A673 (cell line): Measurements from ENCODE around the gene FKBP4. TPM values are rescaled to one million over a fixed set of nuclear protein-coding genes. Genes with fewer than 3 reads are reported as not detected.

Experiments
- BruUV-seq: library from RNA; stranded (reverse); fragments of 400-500 nt; replicated peaks from 2 replicates; lab custom pipeline; 2021; lab: Mats Ljungman, UMichigan
- CTCF ChIA-PET: fragments of 300-600 bp; sonication (Branson Sonifier 250); formaldehyde crosslinking; loops from one replicate; lab custom pipeline; 2022; ENCODE audit warnings: antibody characterized with exemption; lab: Charles Lee
- POLR2A ChIA-PET: fragments of 300-600 bp; sonication (Branson Sonifier 250); formaldehyde crosslinking; loops from one replicate; lab custom pipeline; 2022; ENCODE audit warnings: antibody characterized with exemption; ENCODE audit not compliant: low non-redundant PET; lab: Charles Lee
- DNase-seq: peaks from one replicate; pipeline ENCODE4 v3.0.0-alpha.2; 2015; ENCODE audit warnings: low spot score
- H3K27ac ChIP-seq: fragments of 200-600 bp; sonication (generic); 2 replicates; pipeline ENCODE4 v1.5.1; 2016; ENCODE audit warnings: mixed run types, low read depth, mild to moderate bottlenecking, mixed read lengths, antibody characterized with exemption, low read length; ENCODE audit not compliant: poor library complexity, severe bottlenecking
- H3K27me3 ChIP-seq: fragments of 200-600 bp; sonication (generic); replicated peaks from 2 replicates; pipeline ENCODE4 v1.6.1; 2017; ENCODE audit warnings: mixed run types, low read depth, mild to moderate bottlenecking, mixed read lengths, antibody characterized with exemption, low read length; ENCODE audit not compliant: insufficient read depth, poor library complexity
- H3K36me3 ChIP-seq: fragments of 200-600 bp; sonication (generic); 2 replicates; pipeline ENCODE4 v1.6.1; 2016; ENCODE audit warnings: mixed run types, mild to moderate bottlenecking, mixed read lengths, antibody characterized with exemption, low read length; ENCODE audit not compliant: insufficient read depth, poor library complexity, severe bottlenecking
- H3K4me1 ChIP-seq: fragments of 200-600 bp; sonication (generic); 2 replicates; pipeline ENCODE4 v1.6.1; 2017; ENCODE audit warnings: mixed run types, mild to moderate bottlenecking, mixed read lengths, antibody characterized with exemption, low read length; ENCODE audit not compliant: insufficient read depth, poor library complexity, severe bottlenecking
- H3K4me3 ChIP-seq: fragments of 200-600 bp; sonication (generic); 2 replicates; pipeline ENCODE4 v1.5.1; 2016; ENCODE audit warnings: low read depth, mixed run types, mild to moderate bottlenecking, mixed read lengths, low read length; ENCODE audit not compliant: poor library complexity, severe bottlenecking
- H3K9me3 ChIP-seq: fragments of 200-600 bp; sonication (generic); 2 replicates; pipeline ENCODE4 v1.6.1; 2016; ENCODE audit warnings: mixed run types, low read depth, mild to moderate bottlenecking, mixed read lengths, antibody characterized with exemption, low read length; ENCODE audit not compliant: poor library complexity, severe bottlenecking
- EZH2 ChIP-seq: fragments of 200-600 bp; sonication (generic); IDR thresholded peaks from 2 replicates; pipeline ENCODE4 v1.6.1; 2017; ENCODE audit warnings: borderline replicate concordance, low read depth, mild to moderate bottlenecking, mixed read lengths, antibody characterized with exemption, low read length; ENCODE audit not compliant: poor library complexity, severe bottlenecking
- intact Hi-C: fragments of 100-400 bp; cut with micrococcal nuclease; formaldehyde crosslinking; loops from one replicate; pipeline ENCODE4 v1.10.0; 2022; ENCODE audit not compliant: unreplicated experiment
- total RNA-seq: library from RNA; stranded (reverse); gene quantifications from 2 replicates; pipeline ENCODE4 v1.2.3, GENCODE V29; 2021
- TF ChIP-seq, protein P1 (sequence below): fragments of 300-800, 200-600 bp; sonication (generic); conservative IDR thresholded peaks from 2 replicates; pipeline ENCODE4 v1.5.1; 2017; ENCODE audit warnings: low read depth, mild to moderate bottlenecking, antibody characterized with exemption, low read length, moderate library complexity, mixed read lengths

Gene FKBP4
- total RNA-seq, 1 experiment from 2014 or later: 196 TPM

DNA sequence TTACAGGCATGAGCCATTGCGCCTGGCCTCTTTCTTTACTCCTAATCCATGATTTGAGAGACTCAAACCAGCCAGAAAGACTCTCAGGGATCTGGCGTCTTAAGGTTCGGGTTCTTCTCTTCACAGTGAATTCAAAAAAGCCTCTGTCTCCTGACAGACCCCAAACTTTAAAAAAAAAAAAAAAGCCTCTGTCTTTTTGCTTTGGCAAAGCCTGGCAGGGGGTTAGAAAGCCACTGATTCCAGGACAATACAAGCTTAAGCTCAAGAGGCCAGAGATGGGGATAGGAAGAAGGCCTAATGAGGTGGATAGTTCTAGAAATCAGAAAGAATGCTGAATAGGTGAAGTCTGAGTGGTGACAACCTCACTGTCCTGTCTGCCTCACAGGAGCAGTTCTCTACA is 31.3 kb downstream of the FKBP4 start:
- H3K9me3 ChIP-seq: no peaks in the 10 kb centered on the region
- TF ChIP-seq, protein P1, sequence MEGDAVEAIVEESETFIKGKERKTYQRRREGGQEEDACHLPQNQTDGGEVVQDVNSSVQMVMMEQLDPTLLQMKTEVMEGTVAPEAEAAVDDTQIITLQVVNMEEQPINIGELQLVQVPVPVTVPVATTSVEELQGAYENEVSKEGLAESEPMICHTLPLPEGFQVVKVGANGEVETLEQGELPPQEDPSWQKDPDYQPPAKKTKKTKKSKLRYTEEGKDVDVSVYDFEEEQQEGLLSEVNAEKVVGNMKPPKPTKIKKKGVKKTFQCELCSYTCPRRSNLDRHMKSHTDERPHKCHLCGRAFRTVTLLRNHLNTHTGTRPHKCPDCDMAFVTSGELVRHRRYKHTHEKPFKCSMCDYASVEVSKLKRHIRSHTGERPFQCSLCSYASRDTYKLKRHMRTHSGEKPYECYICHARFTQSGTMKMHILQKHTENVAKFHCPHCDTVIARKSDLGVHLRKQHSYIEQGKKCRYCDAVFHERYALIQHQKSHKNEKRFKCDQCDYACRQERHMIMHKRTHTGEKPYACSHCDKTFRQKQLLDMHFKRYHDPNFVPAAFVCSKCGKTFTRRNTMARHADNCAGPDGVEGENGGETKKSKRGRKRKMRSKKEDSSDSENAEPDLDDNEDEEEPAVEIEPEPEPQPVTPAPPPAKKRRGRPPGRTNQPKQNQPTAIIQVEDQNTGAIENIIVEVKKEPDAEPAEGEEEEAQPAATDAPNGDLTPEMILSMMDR: no peak
- no peak for TF ChIP-seq EZH2
- DNase-seq: no peak
- H3K27me3 ChIP-seq: no peaks in the 10 kb centered on the region
- ChIA-PET POLR2A (no interaction called here), CTCF (no interaction called here)
- H3K36me3 ChIP-seq: peaks cover 23% of the 10 kb centered on the region
- intact Hi-C loops: no loop called here
- no peak overlapping the region for H3K27ac ChIP-seq
- H3K4me1 ChIP-seq: no peaks in the 10 kb centered on the region
- BruUV-seq: no TSS peak
- H3K4me3 ChIP-seq: no peak overlapping the region

DNA sequence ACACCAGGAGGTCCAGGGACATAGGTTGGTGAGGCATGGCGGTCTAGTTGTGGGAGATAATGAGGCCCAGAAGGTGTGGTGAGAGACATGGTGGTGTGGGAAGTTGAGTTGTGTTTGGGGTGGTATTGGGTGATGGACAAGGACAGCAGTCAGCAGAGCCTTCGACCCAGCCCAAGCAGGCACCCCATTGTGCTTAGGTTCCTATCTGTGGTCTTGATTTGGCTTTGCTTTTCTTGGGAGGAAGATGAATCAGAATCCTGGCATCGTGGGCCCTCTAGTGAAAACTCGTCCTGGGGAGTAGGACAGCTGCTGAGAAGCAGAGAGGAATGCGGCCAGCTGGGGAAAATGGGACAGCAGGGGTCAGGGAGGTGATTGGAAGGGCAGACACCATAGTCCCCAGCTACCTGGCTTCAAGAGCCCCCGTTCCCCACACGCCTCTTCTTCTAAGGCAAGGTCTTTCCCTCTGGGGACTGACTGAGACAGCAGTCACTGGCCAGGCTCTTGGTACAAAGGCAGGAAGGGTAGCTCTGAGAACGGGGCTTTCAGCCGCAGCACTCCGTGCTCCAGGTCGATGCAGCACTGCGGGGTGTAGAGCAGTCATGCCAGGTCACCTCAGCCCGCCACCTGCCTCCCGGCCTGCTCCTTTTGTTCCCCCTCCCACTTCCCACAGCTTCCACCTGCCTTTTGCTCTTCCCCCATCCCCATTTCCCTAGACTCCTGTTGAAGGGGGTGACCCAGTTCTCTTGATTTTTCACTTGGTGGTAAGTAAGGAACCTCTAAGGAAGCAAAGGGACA is 32.1 kb downstream of the FKBP4 start:
- TF ChIP-seq, protein P1: no peak
- no peak for TF ChIP-seq EZH2
- CTCF ChIA-PET: no interaction called here

DNA sequence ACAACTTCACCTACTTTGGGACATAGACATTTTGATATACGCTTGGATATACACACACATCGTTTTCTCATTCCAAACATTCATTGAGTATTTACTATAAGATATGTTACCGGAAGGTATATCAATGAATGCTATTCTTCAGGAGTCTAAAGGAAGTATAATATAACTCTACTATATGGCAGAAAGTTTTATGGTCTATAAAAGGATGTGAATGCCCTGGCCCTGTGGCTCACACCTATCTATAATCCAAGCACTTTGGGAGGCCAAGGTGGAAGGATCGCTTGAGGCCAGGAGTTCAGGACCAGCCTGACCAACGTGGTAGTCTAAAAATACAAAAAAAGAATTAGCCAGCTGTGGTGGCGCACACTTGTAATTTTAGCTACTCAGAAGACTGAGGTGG is 34.5 kb downstream of the FKBP4 start:
- TF ChIP-seq, protein P1: no peak
- no peak for TF ChIP-seq EZH2
- Histone ChIP-seq H3K4me1 (peaks cover 11% of the 10 kb centered on the region), H3K36me3 (peaks cover 2% of the 10 kb centered on the region), H3K27ac (no peak overlapping the region), H3K4me3 (no peak overlapping the region), H3K27me3 (no peaks in the 10 kb centered on the region), H3K9me3 (no peaks in the 10 kb centered on the region)
- no peak for DNase-seq
- BruUV-seq: no TSS peak
- ChIA-PET CTCF (no interaction called here), POLR2A (interaction anchor here (0.7 kb wide), 1 partner anchor 95 kb away, joined by 3 read pairs; no protein-coding TSS in a partner anchor)
- intact Hi-C loops: no loop called here

More for the DNA sequence above, 32.1 kb downstream of the FKBP4 start:
- no TSS peak for BruUV-seq
- no peak overlapping the region for H3K27ac ChIP-seq
- intact Hi-C loops: no loop called here
- no peak overlapping the region for H3K4me3 ChIP-seq
- POLR2A ChIA-PET: no interaction called here
- no peaks in the 10 kb centered on the region for H3K27me3 ChIP-seq
- DNase-seq: no peak
- H3K4me1 ChIP-seq: no peaks in the 10 kb centered on the region
- peaks cover 16% of the 10 kb centered on the region for H3K36me3 ChIP-seq
- H3K9me3 ChIP-seq: no peaks in the 10 kb centered on the region
